ENCODE measurements around the gene GLDN.
"Not testable (repeated sequence)": the region's sequence is repeated elsewhere in the genome, so short reads cannot be mapped to it uniquely, and the experiment has no call there.

The GLDN gene

DNA sequence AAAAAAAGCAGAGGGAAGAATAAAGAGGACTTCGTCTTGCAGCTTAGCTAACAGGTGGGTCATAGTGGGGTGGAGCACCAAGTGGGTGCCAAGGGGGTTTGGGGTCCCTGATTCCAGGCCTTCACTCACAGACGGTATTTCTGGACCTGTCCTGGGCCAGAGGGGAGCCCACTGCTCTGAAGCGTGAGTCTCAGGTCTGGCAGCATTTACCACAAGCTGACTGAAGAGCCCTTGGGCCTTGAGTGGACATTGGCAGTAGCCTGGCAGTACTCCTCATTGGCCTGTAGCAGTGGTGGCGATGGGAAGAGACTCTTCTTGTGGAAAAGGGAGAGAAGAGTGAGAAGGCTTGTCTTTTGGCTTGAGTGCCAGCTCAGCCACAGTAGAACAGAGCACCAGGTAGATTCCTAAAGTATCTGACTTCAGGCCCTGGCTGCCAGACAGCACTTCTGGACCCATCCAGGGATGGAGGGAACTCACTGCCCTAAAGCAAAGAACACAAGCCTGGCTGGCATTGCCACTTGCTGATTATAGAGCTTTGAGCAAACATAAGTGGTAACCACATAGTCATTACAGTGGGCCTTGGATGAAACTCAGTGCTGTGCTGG is 72.9 kb downstream of the GLDN start:
- H3K4me3 ChIP-seq (ENCODE audit: low read depth, low read length) = no peak overlapping the region
- in situ Hi-C loops (cut with HindIII; ENCODE audit: low sequenced_read_pairs) = no loop called here
- TF ChIP-seq CTCF (IDR thresholded peaks at IDR 0.05; ENCODE audit: low read depth, low read length, missing control alignments) = no peak
- DNase-seq (ENCODE audit: low read depth) = no peak

GRCh38 chr15:51416129-51416528 is 74.7 kb downstream of the GLDN start:
- DNase-seq (ENCODE audit: low read depth) = no peak
- in situ Hi-C loops (cut with HindIII; ENCODE audit: low sequenced_read_pairs) = no loop called here
- no peak overlapping the region for H3K4me3 ChIP-seq (ENCODE audit: low read depth, low read length)
- no peak for TF ChIP-seq CTCF (IDR thresholded peaks at IDR 0.05; ENCODE audit: low read depth, low read length, missing control alignments)

DNA sequence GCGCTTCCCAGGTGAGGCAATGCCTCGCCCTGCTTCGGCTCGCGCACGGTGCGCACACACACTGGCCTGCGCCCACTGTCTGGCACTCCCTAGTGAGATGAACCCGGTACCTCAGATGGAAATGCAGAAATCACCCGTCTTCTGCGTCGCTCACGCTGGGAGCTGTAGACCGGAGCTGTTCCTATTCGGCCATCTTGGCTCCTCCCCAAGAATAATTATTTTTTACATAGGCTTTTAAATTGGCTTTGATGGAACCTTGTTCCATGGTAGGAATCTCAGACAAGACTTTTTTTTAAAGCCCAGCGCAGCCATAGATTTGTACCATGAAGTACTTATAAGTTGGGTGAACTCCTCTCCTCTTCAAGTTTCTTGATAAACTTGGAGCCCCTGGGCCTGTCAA is 81.6 kb downstream of the GLDN start:
- DNase-seq (ENCODE audit: low read depth); H3K4me3 ChIP-seq (ENCODE audit: low read depth, low read length); in situ Hi-C loops (cut with HindIII; ENCODE audit: low sequenced_read_pairs): not testable (repeated sequence)

- in situ Hi-C loops (cut with HindIII; ENCODE audit: low sequenced_read_pairs) = no loop called here
- TF ChIP-seq CTCF (IDR thresholded peaks at IDR 0.05; ENCODE audit: low read depth, low read length, missing control alignments) = no peak
- H3K4me3 ChIP-seq (ENCODE audit: low read depth, low read length) = no peak overlapping the region
- DNase-seq (ENCODE audit: low read depth) = no peak
Observed at GRCh38 chr15:51424780-51425179, 83.3 kb downstream of the GLDN start.

- no peak for TF ChIP-seq CTCF (IDR thresholded peaks at IDR 0.05; ENCODE audit: low read depth, low read length, missing control alignments)
- no peak for DNase-seq (ENCODE audit: low read depth)
- H3K4me3 ChIP-seq (ENCODE audit: low read depth, low read length) = no peak overlapping the region
- in situ Hi-C loops (cut with HindIII; ENCODE audit: low sequenced_read_pairs) = no loop called here
Observed at GRCh38 chr15:51425517-51426040, 84.1 kb downstream of the GLDN start.

- no peak for DNase-seq (ENCODE audit: low read depth)
- in situ Hi-C loops (cut with HindIII; ENCODE audit: low sequenced_read_pairs) = no loop called here
- H3K4me3 ChIP-seq (ENCODE audit: low read depth, low read length) = no peak overlapping the region
- no peak for TF ChIP-seq CTCF (IDR thresholded peaks at IDR 0.05; ENCODE audit: low read depth, low read length, missing control alignments)
Observed at GRCh38 chr15:51438526-51438925, 97.1 kb downstream of the GLDN start.

DNA sequence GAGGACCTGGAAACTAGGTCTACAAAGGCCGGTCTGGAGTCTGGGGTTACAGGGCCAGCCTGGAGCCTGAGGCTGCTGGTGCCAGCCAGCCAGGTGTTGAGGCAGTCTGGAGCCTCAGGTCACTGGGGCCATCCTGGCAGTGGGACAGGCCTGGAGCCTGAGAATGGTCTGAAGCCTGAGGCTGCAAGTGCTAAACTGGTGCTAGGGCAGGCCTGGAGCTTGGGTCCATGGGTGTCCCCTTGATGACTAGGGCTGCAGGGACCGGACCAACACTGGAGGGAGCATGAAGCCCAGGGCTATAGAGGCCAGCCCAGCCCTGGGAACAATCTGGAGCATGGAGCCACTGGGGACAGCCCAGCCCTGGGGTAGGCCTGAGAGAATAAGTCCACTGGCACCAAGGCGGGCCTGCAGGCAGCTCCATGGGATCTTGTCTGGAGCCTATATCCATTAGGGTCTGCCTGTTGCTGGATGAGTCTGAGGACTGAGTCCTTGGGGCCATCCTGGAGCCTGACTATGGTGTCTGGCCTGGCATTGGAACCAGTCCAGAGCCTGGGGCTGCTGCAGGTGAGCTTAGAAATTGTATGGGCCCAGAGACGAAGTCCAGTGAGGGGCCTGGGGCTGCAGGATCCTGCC is 101.9 kb downstream of the GLDN start:
- TF ChIP-seq CTCF (IDR thresholded peaks at IDR 0.05; ENCODE audit: low read depth, low read length, missing control alignments) = no peak
- no peak for DNase-seq (ENCODE audit: low read depth)
- in situ Hi-C loops (cut with HindIII; ENCODE audit: low sequenced_read_pairs) = no loop called here
- no peak overlapping the region for H3K4me3 ChIP-seq (ENCODE audit: low read depth, low read length)

All from astrocyte of the cerebellum (primary cell).